ENCODE data around the gene EML5.

EML5 gene

GRCh38 chr14:88681755-88682494 lies 110.8 kb downstream of the EML5 start:
- Histone ChIP-seq H2AFZ (ENCODE audit: low read depth, low read length) (no peak overlapping the region), H3K9me3 (ENCODE audit: low read length) (no peaks in the 10 kb centered on the region), H3K4me3 (ENCODE audit: low read length) (no peak overlapping the region), H3K27me3 (ENCODE audit: insufficient read depth, low read length) (no peaks in the 10 kb centered on the region), H3K4me1 (ENCODE audit: insufficient read depth, low read length) (no peaks in the 10 kb centered on the region), H3K36me3 (ENCODE audit: insufficient read depth, low read length) (no peaks in the 10 kb centered on the region)

DNA sequence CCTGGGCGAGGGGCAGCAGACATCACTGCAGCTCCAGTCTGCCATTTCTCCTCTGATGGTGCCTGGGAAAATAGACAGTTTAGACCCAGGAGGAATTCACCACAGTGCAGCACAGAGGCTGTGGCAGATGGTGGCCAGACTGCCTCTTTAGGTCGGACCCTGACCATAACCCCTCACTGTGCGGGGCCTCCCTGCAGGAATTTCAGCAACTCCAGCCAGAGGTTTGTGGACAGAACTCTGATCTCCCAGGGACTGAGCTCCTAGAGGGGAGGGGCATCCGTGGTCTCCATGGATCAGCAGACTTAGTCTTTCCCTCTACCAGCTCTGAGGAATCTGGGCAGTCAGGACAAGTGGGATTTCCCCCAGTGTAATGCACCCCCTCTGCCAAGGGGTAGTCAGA lies 123.4 kb downstream of the EML5 start:
- no peaks in the 10 kb centered on the region for H3K27me3 ChIP-seq (ENCODE audit: insufficient read depth, low read length)
- H3K36me3 ChIP-seq (ENCODE audit: insufficient read depth, low read length): no peaks in the 10 kb centered on the region
- no peaks in the 10 kb centered on the region for H3K4me1 ChIP-seq (ENCODE audit: insufficient read depth, low read length)
- no peak overlapping the region for H3K4me3 ChIP-seq (ENCODE audit: low read length)
- H3K9me3 ChIP-seq (ENCODE audit: low read length): no peaks in the 10 kb centered on the region
- H2AFZ ChIP-seq (ENCODE audit: low read depth, low read length): no peak overlapping the region

GRCh38 chr14:88668448-88669116 lies 124.2 kb downstream of the EML5 start:
- no peaks in the 10 kb centered on the region for H3K36me3 ChIP-seq (ENCODE audit: insufficient read depth, low read length)

DNA sequence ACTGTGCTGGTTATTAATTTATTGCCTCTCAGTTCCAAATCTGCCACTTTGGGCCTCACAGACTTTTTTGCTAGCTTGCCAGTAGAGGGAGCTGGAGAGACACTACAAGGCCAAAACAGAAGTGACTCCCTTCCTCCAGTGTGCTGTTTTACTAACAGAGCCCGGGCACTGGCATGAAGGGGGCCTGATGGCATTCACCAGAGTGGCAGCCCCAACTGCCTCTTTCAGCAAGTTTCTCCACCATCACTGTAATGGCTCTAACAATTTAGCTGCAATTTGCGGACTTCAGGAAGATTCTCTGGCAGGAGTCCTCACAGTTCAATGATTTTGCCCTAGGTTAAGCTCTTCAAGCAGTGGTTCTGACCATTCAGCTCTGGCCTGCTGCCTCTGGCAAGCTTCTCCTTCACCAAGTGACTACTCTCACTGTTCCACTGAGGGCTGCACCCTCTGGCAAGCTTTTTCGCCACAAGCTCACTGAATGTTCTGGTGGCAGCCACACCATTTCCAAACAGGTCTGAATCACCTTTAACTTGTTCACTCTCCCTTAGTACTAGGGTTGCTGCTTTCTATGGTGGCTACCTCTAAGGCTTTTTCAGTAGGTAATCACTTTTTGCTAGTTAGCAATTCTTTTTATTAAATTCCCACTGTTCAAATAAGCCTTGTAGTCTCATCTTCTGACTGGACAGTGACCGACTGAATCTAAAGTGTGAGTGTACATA lies 125.0 kb downstream of the EML5 start:
- H2AFZ ChIP-seq (ENCODE audit: low read depth, low read length): no peak overlapping the region
- H3K9me3 ChIP-seq (ENCODE audit: low read length): no peaks in the 10 kb centered on the region

More at GRCh38 chr14:88668448-88669116, 124.2 kb downstream of the EML5 start:
- H3K4me3 ChIP-seq (ENCODE audit: low read length): no peak overlapping the region
- no peak overlapping the region for H2AFZ ChIP-seq (ENCODE audit: low read depth, low read length)
- no peaks in the 10 kb centered on the region for H3K4me1 ChIP-seq (ENCODE audit: insufficient read depth, low read length)
- no peaks in the 10 kb centered on the region for H3K27me3 ChIP-seq (ENCODE audit: insufficient read depth, low read length)
- H3K9me3 ChIP-seq (ENCODE audit: low read length): no peaks in the 10 kb centered on the region

DNA sequence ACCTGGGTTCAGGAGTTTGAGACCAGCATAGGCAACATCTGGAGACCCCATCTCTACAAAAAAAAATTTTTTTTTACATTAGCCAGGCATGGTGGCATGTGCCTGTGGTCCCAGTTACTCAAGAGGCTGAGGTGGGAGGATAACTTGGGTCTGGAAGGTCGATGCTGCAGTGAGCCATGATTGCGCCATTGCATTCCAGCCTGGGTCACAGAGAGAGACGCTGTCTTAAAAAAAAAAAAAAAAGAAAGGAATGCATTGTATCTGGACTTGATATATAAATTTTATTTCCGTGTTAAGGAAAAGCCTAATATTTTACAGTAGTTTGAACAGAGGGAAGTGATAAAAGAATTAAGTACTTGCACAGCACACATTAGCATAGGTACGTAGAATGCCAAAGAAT lies 132.7 kb downstream of the EML5 start:
- Histone ChIP-seq H3K27me3 (ENCODE audit: insufficient read depth, low read length) (no peaks in the 10 kb centered on the region), H3K4me1 (ENCODE audit: insufficient read depth, low read length) (no peaks in the 10 kb centered on the region), H3K36me3 (ENCODE audit: insufficient read depth, low read length) (no peaks in the 10 kb centered on the region), H2AFZ (ENCODE audit: low read depth, low read length) (no peak overlapping the region), H3K4me3 (ENCODE audit: low read length) (no peak overlapping the region), H3K9me3 (ENCODE audit: low read length) (no peaks in the 10 kb centered on the region)

More for the DNA sequence above, 125.0 kb downstream of the EML5 start:
- Histone ChIP-seq H3K36me3 (ENCODE audit: insufficient read depth, low read length) (no peaks in the 10 kb centered on the region), H3K4me1 (ENCODE audit: insufficient read depth, low read length) (no peaks in the 10 kb centered on the region), H3K4me3 (ENCODE audit: low read length) (no peak overlapping the region), H3K27me3 (ENCODE audit: insufficient read depth, low read length) (no peaks in the 10 kb centered on the region)

- Histone ChIP-seq H3K4me3 (ENCODE audit: low read length) (no peak overlapping the region), H3K36me3 (ENCODE audit: insufficient read depth, low read length) (no peaks in the 10 kb centered on the region), H3K4me1 (ENCODE audit: insufficient read depth, low read length) (no peaks in the 10 kb centered on the region), H3K27me3 (ENCODE audit: insufficient read depth, low read length) (no peaks in the 10 kb centered on the region), H3K9me3 (ENCODE audit: low read length) (no peaks in the 10 kb centered on the region), H2AFZ (ENCODE audit: low read depth, low read length) (no peak overlapping the region)
Observed at GRCh38 chr14:88639221-88639620, 153.5 kb downstream of the EML5 start.

GRCh38 chr14:88632512-88632911 lies 160.2 kb downstream of the EML5 start:
- H3K27me3 ChIP-seq (ENCODE audit: insufficient read depth, low read length): no peaks in the 10 kb centered on the region
- no peak overlapping the region for H2AFZ ChIP-seq (ENCODE audit: low read depth, low read length)
- no peaks in the 10 kb centered on the region for H3K9me3 ChIP-seq (ENCODE audit: low read length)
- H3K4me3 ChIP-seq (ENCODE audit: low read length): no peak overlapping the region
- H3K4me1 ChIP-seq (ENCODE audit: insufficient read depth, low read length): no peaks in the 10 kb centered on the region
- H3K36me3 ChIP-seq (ENCODE audit: insufficient read depth, low read length): no peaks in the 10 kb centered on the region

DNA sequence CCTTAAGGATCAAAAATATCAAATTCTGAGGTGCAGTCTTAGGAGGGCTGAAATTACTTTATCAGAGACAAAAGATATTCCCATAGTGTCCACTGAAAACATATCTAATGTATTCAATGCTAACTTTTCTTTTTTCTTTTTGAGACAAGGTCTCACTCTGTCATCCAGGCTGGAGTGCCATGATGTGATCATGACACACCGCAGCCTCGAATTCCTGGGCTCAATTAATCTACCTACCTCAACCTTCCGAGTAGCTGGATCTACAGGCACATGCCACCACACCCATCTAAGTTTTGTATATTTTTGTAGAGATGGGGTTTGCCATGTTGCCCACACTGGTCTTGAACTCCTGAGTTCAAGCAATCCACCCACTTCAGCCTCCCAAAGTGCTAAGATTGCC lies 161.7 kb downstream of the EML5 start:
- no peaks in the 10 kb centered on the region for H3K9me3 ChIP-seq (ENCODE audit: low read length)
- H3K4me1 ChIP-seq (ENCODE audit: insufficient read depth, low read length): no peaks in the 10 kb centered on the region
- H2AFZ ChIP-seq (ENCODE audit: low read depth, low read length): no peak overlapping the region
- H3K36me3 ChIP-seq (ENCODE audit: insufficient read depth, low read length): no peaks in the 10 kb centered on the region
- no peaks in the 10 kb centered on the region for H3K27me3 ChIP-seq (ENCODE audit: insufficient read depth, low read length)
- no peak overlapping the region for H3K4me3 ChIP-seq (ENCODE audit: low read length)

- no peaks in the 10 kb centered on the region for H3K36me3 ChIP-seq (ENCODE audit: insufficient read depth, low read length)
- no peaks in the 10 kb centered on the region for H3K27me3 ChIP-seq (ENCODE audit: insufficient read depth, low read length)
- no peak overlapping the region for H3K4me3 ChIP-seq (ENCODE audit: low read length)
- no peak overlapping the region for H2AFZ ChIP-seq (ENCODE audit: low read depth, low read length)
- H3K9me3 ChIP-seq (ENCODE audit: low read length): no peaks in the 10 kb centered on the region
- no peaks in the 10 kb centered on the region for H3K4me1 ChIP-seq (ENCODE audit: insufficient read depth, low read length)
Observed at GRCh38 chr14:88630565-88630964, 162.2 kb downstream of the EML5 start.

DNA sequence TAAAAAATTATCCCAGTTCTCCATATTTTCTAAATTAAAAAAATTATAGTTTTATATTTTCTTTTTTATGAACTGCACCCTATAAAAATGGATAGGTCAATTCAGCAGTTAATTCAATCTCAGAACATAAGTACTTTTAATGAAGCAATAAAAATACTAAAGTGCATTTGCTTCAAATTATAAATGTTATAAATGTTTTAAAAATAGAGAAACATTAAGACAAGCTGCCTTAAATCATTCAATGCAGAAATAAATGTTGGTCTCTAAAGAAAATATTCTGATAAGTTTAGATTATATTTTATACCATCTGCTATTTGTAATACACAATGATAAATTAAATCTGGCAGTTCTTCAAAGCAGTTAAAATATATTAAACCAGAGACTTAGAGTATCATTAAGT lies 164.3 kb downstream of the EML5 start:
- Histone ChIP-seq H3K9me3 (ENCODE audit: low read length) (no peaks in the 10 kb centered on the region), H3K4me3 (ENCODE audit: low read length) (no peak overlapping the region), H3K27me3 (ENCODE audit: insufficient read depth, low read length) (no peaks in the 10 kb centered on the region), H3K4me1 (ENCODE audit: insufficient read depth, low read length) (no peaks in the 10 kb centered on the region), H3K36me3 (ENCODE audit: insufficient read depth, low read length) (no peaks in the 10 kb centered on the region), H2AFZ (ENCODE audit: low read depth, low read length) (no peak overlapping the region)

DNA sequence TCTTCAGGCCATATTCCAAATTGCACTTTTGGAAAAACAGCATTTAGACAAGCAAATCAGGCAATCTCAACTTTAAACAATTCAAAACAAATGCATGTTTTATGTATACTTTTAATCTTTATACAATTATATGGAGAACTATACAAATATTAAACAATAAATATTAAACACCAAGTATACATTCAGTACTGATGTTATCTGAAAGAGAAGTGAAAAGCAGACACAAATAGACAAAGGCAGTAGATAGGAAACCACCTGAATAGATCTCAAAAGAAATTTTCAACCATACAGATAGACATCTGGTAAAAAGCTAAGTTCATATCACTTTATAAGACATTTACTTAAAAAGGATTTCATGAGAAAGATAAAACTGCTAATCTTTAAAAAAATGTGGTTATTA lies 164.7 kb downstream of the EML5 start:
- H3K9me3 ChIP-seq (ENCODE audit: low read length): no peaks in the 10 kb centered on the region
- no peaks in the 10 kb centered on the region for H3K36me3 ChIP-seq (ENCODE audit: insufficient read depth, low read length)
- no peak overlapping the region for H3K4me3 ChIP-seq (ENCODE audit: low read length)
- H3K27me3 ChIP-seq (ENCODE audit: insufficient read depth, low read length): no peaks in the 10 kb centered on the region
- no peak overlapping the region for H2AFZ ChIP-seq (ENCODE audit: low read depth, low read length)
- no peaks in the 10 kb centered on the region for H3K4me1 ChIP-seq (ENCODE audit: insufficient read depth, low read length)

DNA sequence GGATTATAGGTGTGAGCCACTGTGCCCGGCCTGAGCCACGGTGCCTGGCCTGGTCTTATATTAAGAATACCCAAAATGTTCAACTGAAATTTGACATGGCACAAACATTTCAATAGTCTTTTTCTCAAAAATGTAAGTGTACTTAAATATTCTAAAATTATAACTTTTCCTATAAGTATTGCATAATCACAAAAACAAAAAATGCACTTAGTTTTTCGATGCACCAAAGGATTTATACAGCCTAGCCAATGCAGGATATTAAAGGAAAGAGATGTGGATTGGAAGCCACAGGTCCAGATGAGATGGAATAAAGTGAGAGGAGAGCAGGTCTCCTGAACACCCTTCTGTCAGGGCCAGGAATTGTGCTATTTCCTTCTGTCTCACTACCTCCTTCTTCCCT lies 167.1 kb downstream of the EML5 start:
- no peak overlapping the region for H2AFZ ChIP-seq (ENCODE audit: low read depth, low read length)
- H3K27me3 ChIP-seq (ENCODE audit: insufficient read depth, low read length): no peaks in the 10 kb centered on the region
- no peak overlapping the region for H3K4me3 ChIP-seq (ENCODE audit: low read length)
- H3K4me1 ChIP-seq (ENCODE audit: insufficient read depth, low read length): no peaks in the 10 kb centered on the region
- no peaks in the 10 kb centered on the region for H3K9me3 ChIP-seq (ENCODE audit: low read length)
- no peaks in the 10 kb centered on the region for H3K36me3 ChIP-seq (ENCODE audit: insufficient read depth, low read length)

DNA sequence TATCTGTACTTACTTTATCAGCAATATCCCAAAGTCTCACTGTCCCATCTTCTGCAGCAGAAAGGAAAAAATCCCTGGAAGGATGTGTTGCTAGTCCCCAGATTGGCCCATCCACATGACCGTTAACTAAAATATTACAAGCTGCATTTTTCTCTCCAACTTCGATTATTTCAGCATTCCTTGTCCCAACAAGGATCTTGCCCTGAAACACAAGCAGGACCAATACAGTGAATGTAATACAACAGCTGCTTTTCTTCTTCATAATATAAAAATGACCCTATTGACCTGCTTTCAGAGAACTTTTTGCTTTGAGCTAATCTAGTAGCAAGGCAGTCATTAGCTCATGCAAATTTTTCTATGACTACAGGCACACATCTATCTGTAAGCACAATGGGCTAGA lies 171.7 kb downstream of the EML5 start:
- Histone ChIP-seq H3K4me3 (ENCODE audit: low read length) (no peak overlapping the region), H3K4me1 (ENCODE audit: insufficient read depth, low read length) (peaks cover 3% of the 10 kb centered on the region)

More for the DNA sequence above, 171.7 kb downstream of the EML5 start:
- Histone ChIP-seq H3K27me3 (ENCODE audit: insufficient read depth, low read length) (no peaks in the 10 kb centered on the region), H2AFZ (ENCODE audit: low read depth, low read length) (no peak overlapping the region), H3K36me3 (ENCODE audit: insufficient read depth, low read length) (no peaks in the 10 kb centered on the region), H3K9me3 (ENCODE audit: low read length) (no peaks in the 10 kb centered on the region)
